ENCODE results near the gene ADGRD1. TPM values are rescaled to one million over a fixed set of nuclear protein-coding genes. Genes with fewer than 3 reads are reported as not detected.

ADGRD1 gene
- polyA plus RNA-seq, 3 donors: 4.7 to 17.9 (median 4.9) TPM

DNA sequence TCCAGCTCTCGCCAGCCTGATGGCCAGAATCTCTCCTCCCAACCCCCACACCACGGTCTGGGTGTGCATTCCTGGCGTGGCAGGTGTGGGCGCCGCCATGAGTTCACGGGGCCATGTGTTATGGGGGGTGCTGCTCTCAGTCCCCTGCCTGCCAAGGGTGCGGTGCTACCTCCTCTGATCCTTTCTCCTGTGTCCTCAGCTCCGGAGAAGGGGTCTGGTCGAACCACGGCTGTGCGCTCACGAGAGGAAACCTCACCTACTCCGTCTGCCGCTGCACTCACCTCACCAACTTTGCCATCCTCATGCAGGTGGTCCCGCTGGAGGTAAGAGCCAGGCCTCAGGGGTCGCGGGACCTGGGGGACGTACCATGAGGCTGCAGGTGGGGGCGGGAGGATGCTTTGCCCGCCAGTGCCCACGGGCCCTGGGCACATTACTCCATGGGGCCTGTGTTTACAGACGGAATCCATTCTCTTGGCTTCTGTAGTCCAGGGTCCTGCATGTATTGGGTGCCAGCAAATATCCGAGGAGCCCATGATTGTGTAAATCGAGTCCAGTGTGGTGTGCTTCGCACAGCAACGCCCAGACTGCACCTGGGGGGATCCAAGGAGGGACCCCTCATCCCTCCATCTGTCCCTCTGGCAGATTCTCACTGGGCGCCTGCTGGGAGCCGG lies 130.8 kb downstream of the ADGRD1 start:
- Histone ChIP-seq H3K27ac (ENCODE audit: low read depth in 1 of 2, low read length in 2 of 2) (no peak overlapping the region), H3K4me2 (replicated peaks; ENCODE audit: extremely low read depth, low read length, poor library complexity, severe bottlenecking) (no peak overlapping the region), H3K4me3 (replicated peaks in 1 of 3; ENCODE audit: low read depth in 2 of 3, low read length in 3 of 3) (no peak overlapping the region), H3K4me1 (ENCODE audit: control insufficient read depth in 1 of 2, insufficient read depth in 2 of 2, low read length in 2 of 2) (no peaks in the 10 kb centered on the region), H3K9me3 (replicated peaks in 1 of 2; ENCODE audit: control insufficient read depth in 1 of 2, insufficient read depth in 1 of 2, low read length in 2 of 2) (no peaks in the 10 kb centered on the region), H3K79me2 (ENCODE audit: insufficient read depth, low read length) (no peaks in the 10 kb centered on the region), H3K36me3 (replicated peaks in 1 of 2; ENCODE audit: control insufficient read depth in 1 of 2, insufficient read depth in 2 of 2, low read length in 2 of 2) (peaks cover 0 to 9% of the 10 kb centered on the region in 2 donors), H3K9ac (ENCODE audit: insufficient read depth, low read length, poor library complexity, severe bottlenecking) (no peak overlapping the region), H3K27me3 (ENCODE audit: control insufficient read depth in 2 of 2, insufficient read depth in 2 of 2, low read length in 2 of 2) (peaks cover 0 to 5% of the 10 kb centered on the region in 2 donors), H4K20me1 (ENCODE audit: insufficient read depth, low read length) (no peaks in the 10 kb centered on the region), H2AFZ (ENCODE audit: insufficient read depth, low read depth, low read length, poor library complexity, severe bottlenecking) (no peak overlapping the region)
- Mint-ChIP-seq H3K27me3 (ENCODE audit: low read depth in 3 of 3) (peaks cover 1 to 9% (median 8%) of the 10 kb centered on the region in 3 donors), H3K27ac (no peak overlapping the region), H3K4me1 (no peaks in the 10 kb centered on the region), H3K36me3 (peaks cover 16% of the 10 kb centered on the region in 2 donors), H3K9me3 (peaks cover 0 to 5% (median 0%) of the 10 kb centered on the region in 7 donors), H3K4me3 (no peak overlapping the region)
- intact Hi-C loops (cut with micrococcal nuclease): no loop called here
- DNase-seq: no peak
- TF ChIP-seq, protein P1, sequence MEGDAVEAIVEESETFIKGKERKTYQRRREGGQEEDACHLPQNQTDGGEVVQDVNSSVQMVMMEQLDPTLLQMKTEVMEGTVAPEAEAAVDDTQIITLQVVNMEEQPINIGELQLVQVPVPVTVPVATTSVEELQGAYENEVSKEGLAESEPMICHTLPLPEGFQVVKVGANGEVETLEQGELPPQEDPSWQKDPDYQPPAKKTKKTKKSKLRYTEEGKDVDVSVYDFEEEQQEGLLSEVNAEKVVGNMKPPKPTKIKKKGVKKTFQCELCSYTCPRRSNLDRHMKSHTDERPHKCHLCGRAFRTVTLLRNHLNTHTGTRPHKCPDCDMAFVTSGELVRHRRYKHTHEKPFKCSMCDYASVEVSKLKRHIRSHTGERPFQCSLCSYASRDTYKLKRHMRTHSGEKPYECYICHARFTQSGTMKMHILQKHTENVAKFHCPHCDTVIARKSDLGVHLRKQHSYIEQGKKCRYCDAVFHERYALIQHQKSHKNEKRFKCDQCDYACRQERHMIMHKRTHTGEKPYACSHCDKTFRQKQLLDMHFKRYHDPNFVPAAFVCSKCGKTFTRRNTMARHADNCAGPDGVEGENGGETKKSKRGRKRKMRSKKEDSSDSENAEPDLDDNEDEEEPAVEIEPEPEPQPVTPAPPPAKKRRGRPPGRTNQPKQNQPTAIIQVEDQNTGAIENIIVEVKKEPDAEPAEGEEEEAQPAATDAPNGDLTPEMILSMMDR (IDR thresholded peaks at IDR 0.05): no peak
- WGBS (ENCODE audit: insufficient coverage): 94% methylated on average over 20 of the region's 28 CpGs

DNA sequence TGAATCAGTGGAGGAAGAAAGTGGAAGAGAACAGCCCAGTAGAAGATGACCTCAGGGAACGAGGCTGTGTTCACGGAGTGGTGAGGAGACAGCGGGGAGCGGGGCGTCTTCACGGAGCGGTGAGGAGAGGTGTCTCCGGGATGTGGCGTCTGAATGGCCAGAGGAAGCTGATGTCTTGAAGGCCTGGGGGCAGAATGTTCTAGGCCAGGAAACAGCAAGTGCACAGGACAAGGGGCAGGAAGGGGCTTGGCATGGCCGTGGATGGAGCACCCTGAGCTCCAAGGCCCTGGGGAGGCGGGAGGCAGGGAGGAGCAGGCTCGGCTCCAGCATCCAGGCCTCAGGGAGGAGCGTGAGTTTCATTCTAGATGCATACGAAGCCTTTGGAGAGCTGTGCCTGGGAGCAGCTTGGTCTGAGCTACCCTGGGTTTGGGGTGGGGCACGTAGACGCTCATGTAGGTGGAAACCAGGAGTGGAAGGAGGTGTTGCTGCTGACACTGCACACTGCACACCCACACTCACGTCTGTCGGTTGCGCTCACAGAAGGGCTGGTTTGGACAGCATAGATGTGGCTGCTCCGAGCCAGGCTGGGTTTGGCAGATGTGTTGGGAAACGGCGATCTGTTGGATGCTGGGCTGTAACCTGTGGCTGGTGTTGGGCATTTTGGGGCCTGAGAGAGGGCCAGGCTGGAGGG lies 131.6 kb downstream of the ADGRD1 start:
- intact Hi-C loops (cut with micrococcal nuclease): no loop called here
- WGBS (ENCODE audit: insufficient coverage): 89% methylated on average over 21 of the region's 22 CpGs
- Histone ChIP-seq H3K79me2 (ENCODE audit: insufficient read depth, low read length) (no peaks in the 10 kb centered on the region), H2AFZ (ENCODE audit: insufficient read depth, low read depth, low read length, poor library complexity, severe bottlenecking) (no peak overlapping the region), H3K4me3 (replicated peaks in 1 of 3; ENCODE audit: low read depth in 2 of 3, low read length in 3 of 3) (no peak overlapping the region), H3K27me3 (ENCODE audit: control insufficient read depth in 2 of 2, insufficient read depth in 2 of 2, low read length in 2 of 2) (peaks cover 0 to 5% of the 10 kb centered on the region in 2 donors), H3K4me1 (ENCODE audit: control insufficient read depth in 1 of 2, insufficient read depth in 2 of 2, low read length in 2 of 2) (peaks cover 0 to 5% of the 10 kb centered on the region in 2 donors), H3K4me2 (replicated peaks; ENCODE audit: extremely low read depth, low read length, poor library complexity, severe bottlenecking) (no peak overlapping the region), H3K9ac (ENCODE audit: insufficient read depth, low read length, poor library complexity, severe bottlenecking) (no peak overlapping the region), H3K9me3 (replicated peaks in 1 of 2; ENCODE audit: control insufficient read depth in 1 of 2, insufficient read depth in 1 of 2, low read length in 2 of 2) (no peaks in the 10 kb centered on the region), H3K36me3 (replicated peaks in 1 of 2; ENCODE audit: control insufficient read depth in 1 of 2, insufficient read depth in 2 of 2, low read length in 2 of 2) (peaks cover 0 to 10% of the 10 kb centered on the region in 2 donors), H4K20me1 (ENCODE audit: insufficient read depth, low read length) (no peaks in the 10 kb centered on the region), H3K27ac (ENCODE audit: low read depth in 1 of 2, low read length in 2 of 2) (no peak overlapping the region)
- Mint-ChIP-seq H3K27ac (no peak overlapping the region), H3K4me3 (no peak overlapping the region), H3K9me3 (peaks cover 0 to 5% (median 0%) of the 10 kb centered on the region in 7 donors), H3K36me3 (peaks cover 16 to 20% of the 10 kb centered on the region in 2 donors), H3K4me1 (no peaks in the 10 kb centered on the region), H3K27me3 (ENCODE audit: low read depth in 3 of 3) (peaks cover 1 to 9% (median 8%) of the 10 kb centered on the region in 3 donors)
- TF ChIP-seq, protein P1 (IDR thresholded peaks at IDR 0.05): no peak
- DNase-seq: no peak
